DMS153 (cell line): ENCODE data around the gene NKD1.

Source experiments
- DNase-seq: peaks from one replicate; lab custom pipeline; 2025; lab: John Stamatoyannopoulos, UW

NKD1 gene

DNA sequence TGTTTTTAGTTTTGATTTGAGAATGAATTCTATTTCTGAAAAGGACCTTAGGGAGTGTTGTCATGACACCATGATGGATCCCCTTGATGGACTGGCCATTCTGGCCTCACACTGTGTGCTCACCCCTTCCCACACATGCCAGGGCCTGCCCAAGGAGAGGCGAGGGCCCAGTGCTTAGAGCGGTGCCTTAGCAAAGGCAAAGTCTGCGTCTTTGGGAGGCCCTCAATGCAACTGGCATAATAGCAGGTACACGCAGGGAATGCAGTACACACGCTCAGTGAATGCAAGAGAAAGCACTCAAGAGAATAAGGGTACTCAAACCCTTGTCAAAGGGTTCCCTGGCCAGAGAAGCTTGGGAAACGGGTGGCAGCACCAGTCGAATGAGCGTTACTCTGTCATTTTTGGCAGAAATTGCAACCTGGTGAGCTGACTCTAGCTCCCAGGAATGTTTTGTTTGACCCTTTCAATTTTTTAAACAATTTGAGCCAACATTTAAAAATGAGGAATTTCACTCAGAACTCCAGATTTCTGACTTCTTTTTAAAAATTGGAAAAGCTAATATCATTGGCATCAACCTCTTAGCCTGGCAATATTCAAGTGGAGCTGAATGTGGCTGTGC, 32.1 kb downstream of the NKD1 start:
- no peak for DNase-seq

DNA sequence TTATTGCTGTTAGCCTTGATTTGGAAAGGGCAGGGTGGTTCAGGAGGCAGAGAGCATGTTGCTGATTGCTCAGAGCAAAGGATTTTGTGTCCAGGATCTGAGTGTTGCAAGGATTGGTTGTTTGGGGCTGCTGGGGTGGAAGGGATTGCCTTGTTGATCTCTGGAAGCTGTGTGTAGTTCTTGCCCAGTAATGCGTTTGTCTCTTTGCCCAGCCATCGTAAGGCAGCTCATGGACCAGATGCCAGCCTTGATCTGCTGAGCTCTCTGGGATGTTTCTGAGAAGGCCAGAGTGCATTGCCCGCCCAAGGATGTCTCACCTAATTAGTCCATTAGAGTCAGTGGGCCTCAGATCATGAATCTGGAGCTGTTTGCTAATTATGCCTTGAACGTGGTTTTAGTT, 33.6 kb downstream of the NKD1 start:
- no peak for DNase-seq

- no peak for DNase-seq
Measured at GRCh38 chr16:50583211-50583610, 35.0 kb downstream of the NKD1 start.

- no peak for DNase-seq
Measured at GRCh38 chr16:50584033-50584722, 36.0 kb downstream of the NKD1 start.

DNA sequence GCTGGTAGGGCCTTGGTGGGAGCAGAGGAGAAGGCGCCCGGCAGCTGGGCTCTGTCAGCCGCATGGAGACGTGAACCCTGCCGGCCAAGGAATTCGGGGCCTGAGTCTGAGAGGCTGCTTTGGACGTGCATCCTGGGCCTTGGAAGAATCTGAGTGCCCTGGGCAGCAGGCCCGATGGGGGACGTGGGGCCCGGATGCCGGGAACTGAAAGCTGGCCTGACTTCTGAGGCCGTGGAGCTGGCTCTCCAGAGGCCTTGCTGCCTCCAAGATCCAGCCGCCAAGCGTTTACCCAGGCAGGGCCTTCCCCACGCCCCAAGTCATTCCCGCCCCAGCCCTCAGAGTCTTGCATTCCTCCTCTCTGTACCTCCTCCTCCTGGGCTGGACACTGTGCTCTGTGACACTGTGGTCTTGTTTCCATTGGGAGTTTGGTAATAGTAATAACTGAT, 37.2 kb downstream of the NKD1 start:
- DNase-seq, result no peak

- no peak for DNase-seq
Measured at GRCh38 chr16:50587543-50587942, 39.3 kb downstream of the NKD1 start.

- DNase-seq, result no peak
Measured at GRCh38 chr16:50588276-50588675, 40.1 kb downstream of the NKD1 start.

GRCh38 chr16:50591209-50591608, 43.0 kb downstream of the NKD1 start:
- no peak for DNase-seq

DNA sequence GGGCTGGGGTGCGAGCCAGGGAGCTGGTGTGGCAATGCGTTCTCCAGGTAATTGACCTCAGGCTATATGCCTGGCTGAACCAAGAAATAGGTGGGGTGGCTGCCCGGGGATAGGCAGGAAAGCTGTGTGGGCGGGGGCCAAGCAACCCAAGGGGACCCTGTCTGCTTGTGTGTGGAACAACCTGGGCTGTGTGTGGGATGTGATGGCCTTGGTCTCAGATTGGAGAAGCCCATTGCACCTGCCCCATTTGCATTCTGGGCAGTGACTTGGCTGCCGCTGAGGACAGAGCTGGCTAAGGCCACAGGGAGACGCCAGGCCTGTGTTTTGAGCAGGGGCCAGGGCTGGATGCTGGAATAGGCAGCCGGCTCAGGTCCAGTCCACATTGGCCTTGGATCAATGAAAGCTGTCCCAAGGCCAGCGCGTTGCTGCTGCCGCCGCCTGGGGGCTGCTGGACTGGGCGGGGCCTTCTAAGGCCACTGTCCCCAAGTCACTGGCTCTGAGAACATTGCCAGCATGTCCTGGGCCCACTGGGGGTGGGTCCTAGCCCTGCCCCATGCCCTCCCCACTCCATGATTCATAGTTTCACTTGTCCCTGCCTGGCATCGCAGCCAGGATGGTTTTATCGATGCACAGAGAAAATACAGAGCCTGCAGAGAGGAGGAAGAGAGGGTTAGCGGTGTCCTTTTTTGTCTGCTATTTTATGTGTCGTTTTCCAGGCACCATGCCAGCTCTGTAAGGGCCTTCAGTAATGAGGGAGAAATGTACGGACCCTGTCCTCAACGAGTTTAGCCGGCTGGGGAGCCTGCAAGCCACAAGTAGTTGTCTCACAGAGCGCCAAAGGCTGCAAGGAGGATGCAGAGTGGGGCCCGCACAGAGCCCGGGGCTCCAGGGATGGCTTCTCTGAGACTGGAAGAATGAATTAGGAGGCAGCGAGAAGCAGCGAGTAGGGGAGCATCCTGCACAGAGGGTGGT, 43.9 kb downstream of the NKD1 start:
- peak; percentile 23 for DNase-seq

GRCh38 chr16:50592996-50593395, 44.8 kb downstream of the NKD1 start:
- DNase-seq, result no peak

GRCh38 chr16:50593410-50594150, 45.4 kb downstream of the NKD1 start:
- no peak for DNase-seq

DNA sequence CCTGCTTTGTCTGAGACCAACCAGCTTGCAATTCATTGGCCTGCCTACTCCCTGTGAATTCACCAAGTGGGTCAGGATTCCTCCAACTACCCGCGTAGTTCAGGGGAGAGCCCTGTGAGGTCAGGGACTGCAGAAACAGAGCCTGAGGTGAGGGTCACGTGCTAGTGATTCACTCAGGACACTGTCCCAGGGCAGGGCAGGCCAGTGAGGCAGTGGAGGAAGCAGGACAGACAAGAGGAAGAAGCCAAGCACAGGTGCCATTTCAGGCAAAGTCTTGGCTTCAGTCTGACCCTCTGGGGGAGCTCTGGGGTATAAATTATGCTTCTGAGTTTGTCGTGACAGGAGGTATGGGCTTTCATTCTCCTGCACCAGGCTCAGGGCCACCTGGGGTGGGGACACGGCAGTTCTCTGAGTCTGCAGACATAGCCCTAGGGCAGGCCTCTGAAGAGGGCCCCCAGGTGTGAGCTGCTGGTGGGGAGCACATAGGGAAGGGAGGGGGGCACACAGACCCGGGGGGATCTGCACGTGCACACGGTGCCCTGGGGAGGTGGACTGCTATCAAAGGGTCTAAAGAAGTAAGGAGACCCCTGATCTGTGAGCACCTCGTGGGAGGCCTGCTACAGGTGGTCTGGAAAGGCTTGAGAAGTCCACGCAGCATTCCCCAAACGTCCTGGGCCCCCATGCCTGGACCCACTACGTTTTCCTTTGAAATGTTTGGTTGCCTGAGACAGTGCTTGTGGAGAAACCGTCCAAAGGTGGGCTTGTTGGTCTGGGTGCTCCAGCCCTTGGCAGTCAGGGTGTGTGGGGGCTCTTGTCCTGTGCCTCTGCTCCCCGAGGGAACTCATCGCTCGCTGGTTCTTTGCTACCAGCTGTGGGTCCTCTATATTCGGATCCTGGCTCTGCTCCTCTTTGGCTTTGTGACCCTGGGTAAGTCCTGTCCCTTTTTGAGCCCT, 46.4 kb downstream of the NKD1 start:
- DNase-seq, result no peak

DNA sequence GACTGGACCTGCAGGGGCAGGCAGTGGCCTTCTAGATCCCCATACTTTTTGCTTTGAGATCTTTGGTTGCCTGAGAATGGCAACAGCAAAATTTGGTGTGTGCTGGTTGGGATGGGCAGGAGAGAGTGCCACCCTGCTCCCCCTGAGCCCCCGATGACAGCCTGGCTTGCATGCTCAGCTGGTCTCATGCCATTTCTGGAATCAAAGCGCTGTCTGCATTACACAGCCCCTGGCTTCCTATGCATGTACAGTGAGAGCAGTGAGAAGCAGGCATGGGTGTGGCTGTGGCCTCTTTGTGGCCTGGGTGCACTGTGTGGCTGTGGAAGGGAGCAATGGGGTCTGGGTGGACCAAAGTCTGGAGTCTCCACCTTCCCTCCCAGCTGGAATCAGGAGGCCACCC, 47.7 kb downstream of the NKD1 start:
- DNase-seq, result no peak

GRCh38 chr16:50596762-50597450, 48.7 kb downstream of the NKD1 start:
- DNase-seq, result no peak

DNA sequence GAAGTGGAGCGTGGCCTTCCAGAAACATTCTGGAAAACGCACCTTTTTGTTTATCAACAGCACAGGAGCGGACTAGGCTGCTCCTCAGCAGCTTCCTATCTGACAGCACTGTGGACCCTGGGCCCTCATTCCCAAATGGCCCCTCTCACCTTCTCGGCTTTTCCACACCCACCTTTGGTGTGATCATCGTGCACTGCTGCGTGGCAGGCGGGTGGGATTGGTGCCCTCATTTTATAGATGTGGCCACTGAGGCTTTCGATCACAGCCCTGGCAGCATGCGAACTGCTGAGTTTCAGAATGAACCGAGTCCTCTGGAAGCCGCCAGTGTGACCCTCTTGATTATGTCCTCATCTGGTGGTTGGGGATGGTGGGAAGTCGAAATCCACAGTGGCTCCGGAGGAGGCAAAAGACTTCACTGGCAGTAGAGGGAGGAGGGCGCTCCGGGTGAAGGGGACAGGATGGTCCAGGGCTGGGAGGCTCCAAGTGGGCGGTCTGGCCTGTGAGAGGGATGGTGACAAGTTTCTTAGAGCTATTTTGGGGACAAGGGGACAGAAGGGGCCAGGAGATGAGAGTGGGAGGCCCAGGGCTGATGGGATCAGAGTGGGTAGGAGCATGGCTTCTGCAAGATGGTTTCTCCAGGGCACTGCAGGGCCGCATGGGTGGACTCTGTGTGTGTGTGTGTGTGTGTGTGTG, 49.5 kb downstream of the NKD1 start:
- DNase-seq, result no peak

DNA sequence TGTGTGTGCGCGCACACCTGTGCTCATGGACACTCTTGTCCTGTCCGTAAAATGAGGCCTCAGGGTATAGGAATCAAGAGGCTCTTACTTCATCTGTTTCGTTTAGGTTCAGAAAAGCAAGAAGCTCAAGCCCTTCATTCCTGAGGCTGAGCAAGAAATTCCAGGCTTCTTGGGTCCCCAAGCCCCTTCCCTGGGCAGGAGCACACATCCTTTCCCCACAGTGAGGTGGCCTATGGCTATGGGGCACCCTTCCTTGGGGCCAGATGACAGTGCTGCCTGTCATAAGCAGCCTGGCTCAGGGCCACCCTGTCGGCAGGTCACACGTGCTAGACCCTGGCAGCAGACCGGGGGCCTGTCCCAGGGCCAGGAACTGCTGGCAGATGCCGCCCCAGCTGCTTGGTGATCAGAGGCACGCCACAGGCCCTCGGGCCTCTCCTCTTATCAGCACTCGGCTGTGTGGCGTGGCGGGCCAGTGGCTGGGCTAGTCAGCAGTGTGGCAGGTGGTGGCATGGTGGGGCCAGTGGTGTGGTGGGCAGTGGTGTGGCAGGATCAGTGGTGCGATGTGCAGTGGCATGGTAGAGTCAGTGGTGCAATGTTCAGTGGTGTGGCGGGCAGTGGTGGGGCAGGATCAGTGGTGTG, 50.2 kb downstream of the NKD1 start:
- DNase-seq, result no peak

GRCh38 chr16:50598936-50599361, 50.8 kb downstream of the NKD1 start:
- no peak for DNase-seq

DNA sequence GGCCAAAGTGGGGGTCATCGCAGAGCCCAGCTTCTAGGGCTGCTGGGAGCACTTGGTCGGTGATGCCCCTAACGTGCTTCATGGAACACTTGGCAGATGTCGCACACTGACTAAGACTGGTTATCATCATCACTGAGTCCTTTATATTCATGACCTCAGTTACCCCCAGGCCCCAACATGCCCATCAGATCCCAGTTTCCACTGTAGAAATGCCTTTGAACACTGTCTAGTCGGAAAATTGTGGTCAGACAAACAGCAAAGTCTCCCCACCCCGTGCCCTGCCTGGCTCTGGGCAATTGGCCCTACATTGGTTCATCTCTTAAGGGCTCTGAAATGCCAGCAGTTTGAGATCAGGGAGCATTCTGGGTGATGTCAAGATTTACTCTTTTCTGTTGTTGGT, 51.3 kb downstream of the NKD1 start:
- no peak for DNase-seq
